H9 (cell line): ENCODE data around the gene ENPP1. TPM values are rescaled to one million over a fixed set of nuclear protein-coding genes. Genes with fewer than 3 reads are reported as not detected.

Experiments used
- DNase-seq: peaks from one replicate; pipeline ENCODE4 v3.0.0-alpha.2; 2017
- H2AFZ ChIP-seq: one replicate; pipeline ENCODE4 v1.6.1; 2013; ENCODE audit warnings: mild to moderate bottlenecking, low read length, control low read depth, moderate library complexity
- H2AK5ac ChIP-seq: 2 replicates; pipeline ENCODE4 v1.6.1; 2013; ENCODE audit warnings: low read length, control low read depth, mixed read lengths; ENCODE audit not compliant: insufficient read length
- H2BK120ac ChIP-seq: one replicate; pipeline ENCODE4 v1.6.1; 2013; ENCODE audit warnings: low read depth, mild to moderate bottlenecking, low read length, control low read depth, inconsistent platforms; ENCODE audit not compliant: poor library complexity, severe bottlenecking
- H2BK12ac ChIP-seq: 2 replicates; pipeline ENCODE4 v1.6.1; 2013; ENCODE audit warnings: low read length, control low read depth, mixed read lengths, low read depth; ENCODE audit not compliant: insufficient read length
- H2BK15ac ChIP-seq: 2 replicates; pipeline ENCODE4 v1.6.1; 2013; ENCODE audit warnings: low read depth, low read length, control low read depth
- H2BK20ac ChIP-seq: one replicate; pipeline ENCODE4 v1.6.1; 2013; ENCODE audit warnings: low read depth, mild to moderate bottlenecking, low read length, control low read depth, inconsistent platforms; ENCODE audit not compliant: poor library complexity, severe bottlenecking
- H2BK5ac ChIP-seq: 2 replicates; pipeline ENCODE4 v1.6.1; 2013; ENCODE audit warnings: low read length, control low read depth, mixed read lengths; ENCODE audit not compliant: insufficient read length
- H3K14ac ChIP-seq: 2 replicates; pipeline ENCODE4 v1.6.1; 2013; ENCODE audit warnings: low read length, control low read depth; ENCODE audit not compliant: insufficient read depth
- H3K18ac ChIP-seq: 2 replicates; pipeline ENCODE4 v1.6.1; 2013; ENCODE audit warnings: low read depth, mild to moderate bottlenecking, mixed read lengths, low read length, control low read depth; ENCODE audit not compliant: insufficient read length
- H3K23ac ChIP-seq: 2 replicates; pipeline ENCODE4 v1.6.1; 2013; ENCODE audit warnings: low read length, control low read depth, mixed read lengths, low read depth; ENCODE audit not compliant: insufficient read length
- H3K23me2 ChIP-seq: 2 replicates; pipeline ENCODE4 v1.6.1; 2013; ENCODE audit warnings: low read depth, mild to moderate bottlenecking, mixed read lengths, low read length, control low read depth; ENCODE audit not compliant: insufficient read length, poor library complexity, severe bottlenecking
- H3K27ac ChIP-seq: 2 replicates; pipeline ENCODE4 v1.5.1; 2013; ENCODE audit warnings: low read length, control low read depth, mixed read lengths, low read depth; ENCODE audit not compliant: insufficient read length
- H3K27me3 ChIP-seq: 2 replicates; pipeline ENCODE4 v1.6.1; 2013; ENCODE audit warnings: low read length, control low read depth, inconsistent platforms; ENCODE audit not compliant: insufficient read depth
- H3K4ac ChIP-seq: 2 replicates; pipeline ENCODE4 v1.6.1; 2013; ENCODE audit warnings: low read depth, mild to moderate bottlenecking, control low read depth, inconsistent platforms, low read length, moderate library complexity
- H3K4me1 ChIP-seq: 2 replicates; pipeline ENCODE4 v1.6.1; 2013; ENCODE audit warnings: low read length, control low read depth, inconsistent platforms; ENCODE audit not compliant: insufficient read depth
- H3K4me2 ChIP-seq: 2 replicates; pipeline ENCODE4 v1.6.1; 2013; ENCODE audit warnings: low read length, control low read depth, mixed read lengths; ENCODE audit not compliant: insufficient read length, insufficient read depth
- H3K56ac ChIP-seq: 2 replicates; pipeline ENCODE4 v1.6.1; 2013; ENCODE audit warnings: low read depth, mild to moderate bottlenecking, mixed read lengths, low read length, control low read depth; ENCODE audit not compliant: insufficient read length
- H3K79me1 ChIP-seq: 2 replicates; pipeline ENCODE4 v1.6.1; 2013; ENCODE audit warnings: low read depth, mild to moderate bottlenecking, moderate library complexity, low read length, control low read depth, inconsistent platforms; ENCODE audit not compliant: insufficient read depth, poor library complexity, severe bottlenecking
- H3K79me2 ChIP-seq: 2 replicates; pipeline ENCODE4 v1.6.1; 2013; ENCODE audit warnings: low read length, control low read depth, inconsistent platforms; ENCODE audit not compliant: insufficient read depth
- H3K9ac ChIP-seq: 2 replicates; pipeline ENCODE4 v1.6.1; 2013; ENCODE audit warnings: low read length, control low read depth, mixed read lengths; ENCODE audit not compliant: insufficient read length; ENCODE audit errors: extremely low read depth
- H3K9me3 ChIP-seq: one replicate; pipeline ENCODE4 v1.6.1; 2013; ENCODE audit warnings: low read depth, low read length, inconsistent platforms; ENCODE audit not compliant: control insufficient read depth
- H3T11ph ChIP-seq: one replicate; pipeline ENCODE4 v1.6.1; 2013; ENCODE audit warnings: mild to moderate bottlenecking, low read length, control low read depth, inconsistent platforms
- H4K20me1 ChIP-seq: one replicate; pipeline ENCODE4 v1.6.1; 2013; ENCODE audit not compliant: control insufficient read depth, insufficient read length, insufficient read depth
- H4K5ac ChIP-seq: 2 replicates; pipeline ENCODE4 v1.6.1; 2013; ENCODE audit warnings: low read depth, mild to moderate bottlenecking, mixed read lengths, low read length, control low read depth; ENCODE audit not compliant: insufficient read length
- H4K8ac ChIP-seq: replicated peaks from 2 replicates; pipeline ENCODE4 v1.6.1; 2013; ENCODE audit warnings: low read length, control low read depth, mixed read lengths, low read depth; ENCODE audit not compliant: insufficient read length
- H4K91ac ChIP-seq: 2 replicates; pipeline ENCODE4 v1.6.1; 2013; ENCODE audit warnings: low read depth, mild to moderate bottlenecking, moderate library complexity, mixed read lengths, low read length, control low read depth; ENCODE audit not compliant: insufficient read length
- H3K27ac Mint-ChIP-seq, 3 experiments: 2 replicates in 2 of 3; 3 replicates in 1 of 3; pipeline ENCODE4 v1.8.0; 2020 to 2021; ENCODE audit warnings: mixed read lengths in 3 of 3, mild to moderate bottlenecking in 1 of 3, moderate library complexity in 1 of 3
- H3K27me3 Mint-ChIP-seq: 2 replicates; pipeline ENCODE4 v1.8.0; 2021; ENCODE audit warnings: low read depth, mild to moderate bottlenecking, moderate library complexity, mixed read lengths
- H3K36me3 Mint-ChIP-seq, 3 experiments: 2 replicates in 2 of 3; 3 replicates in 1 of 3; pipeline ENCODE4 v1.8.0; 2020 to 2021; ENCODE audit warnings: low read depth in 3 of 3, mixed read lengths in 3 of 3; ENCODE audit not compliant: insufficient read depth in 1 of 3
- H3K4me1 Mint-ChIP-seq, 2 experiments: 2 replicates each; pipeline ENCODE4 v1.8.0; 2020; ENCODE audit warnings: mixed read lengths in 2 of 2
- H3K4me3 Mint-ChIP-seq, 2 experiments: 2 replicates in 1 of 2; 3 replicates in 1 of 2; pipeline ENCODE4 v1.8.0; 2020 to 2021; ENCODE audit warnings: mild to moderate bottlenecking in 2 of 2, mixed read lengths in 2 of 2, moderate library complexity in 1 of 2
- H3K9me3 Mint-ChIP-seq, 2 experiments: 2 replicates in 1 of 2; 3 replicates in 1 of 2; pipeline ENCODE4 v1.8.0; 2020; ENCODE audit warnings: mild to moderate bottlenecking in 2 of 2, mixed read lengths in 2 of 2, moderate library complexity in 1 of 2
- WGBS: extraction: QIAGEN DNeasy Blood & Tissue Kit; methylation state at CpG from one replicate; pipeline ENCODE4 v1.1.7; 2013; ENCODE audit warnings: missing lambda C conversion rate, low lambda C conversion rate, mixed read lengths; ENCODE audit not compliant: insufficient read length; ENCODE audit errors: extremely low coverage; 5-methylcytosine and 5-hydroxymethylcytosine counted together
- total RNA-seq: library from RNA; stranded (reverse); gene quantifications from 2 replicates; pipeline ENCODE4 v1.2.1, GENCODE V29; 2021
- TF ChIP-seq, protein P1 (sequence below): fragments of 200-600 bp; sonication (generic); conservative IDR thresholded peaks from 3 replicates; pipeline ENCODE4 v1.8.0; 2021; ENCODE audit warnings: antibody characterized with exemption, mild to moderate bottlenecking

Gene ENPP1
- total RNA-seq, 1 experiment from 2014 or later: 22.5 TPM

DNA sequence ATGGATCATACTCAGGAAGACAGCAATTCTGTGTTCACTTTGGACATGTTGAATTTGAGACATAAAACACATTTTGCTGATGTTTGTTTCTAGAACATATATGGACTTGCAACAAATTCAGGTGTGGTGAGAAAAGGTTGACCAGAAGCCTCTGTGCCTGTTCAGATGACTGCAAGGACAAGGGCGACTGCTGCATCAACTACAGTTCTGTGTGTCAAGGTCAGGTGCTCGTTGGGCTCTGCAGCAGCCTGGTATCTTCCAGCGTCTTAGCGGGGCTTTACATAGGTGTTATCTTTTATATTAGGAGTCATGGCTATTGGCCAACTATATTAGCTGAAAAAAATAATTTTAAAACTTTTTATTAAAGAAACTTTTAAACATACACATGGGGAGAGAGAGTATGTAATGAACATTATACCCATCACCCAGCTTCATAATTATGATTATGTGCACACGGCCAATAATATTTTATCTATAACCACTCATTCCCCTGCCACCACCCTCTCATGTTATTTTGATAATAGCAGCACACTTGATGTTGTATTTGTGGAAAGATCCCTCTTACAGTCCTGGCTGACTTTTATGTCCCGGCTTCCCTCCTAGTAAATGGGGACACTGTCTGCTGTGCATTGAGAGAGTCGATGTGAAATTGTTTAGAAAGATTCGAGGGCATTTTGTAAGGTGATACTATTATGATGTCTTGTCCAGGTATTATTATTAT, 43.4 kb downstream of the ENPP1 start:
- Histone ChIP-seq H2AK5ac (no peak overlapping the region), H2BK15ac (no peak overlapping the region), H4K20me1 (no peaks in the 10 kb centered on the region), H3K18ac (no peak overlapping the region), H2BK20ac (no peak overlapping the region), H4K8ac (no peak overlapping the region), H3K56ac (no peak overlapping the region), H4K5ac (no peak overlapping the region), H3K4me1 (no peaks in the 10 kb centered on the region), H3K14ac (no peak overlapping the region), H3K79me2 (no peaks in the 10 kb centered on the region), H3K4me2 (no peak overlapping the region), H3K9ac (no peak overlapping the region), H3K23me2 (no peaks in the 10 kb centered on the region), H4K91ac (no peak overlapping the region), H3K27me3 (no peaks in the 10 kb centered on the region), H2BK120ac (no peak overlapping the region), H3K27ac (no peak overlapping the region), H3T11ph (no peak overlapping the region), H3K4ac (no peak overlapping the region), H2AFZ (no peak overlapping the region), H2BK12ac (no peak overlapping the region), H3K23ac (no peak overlapping the region), H2BK5ac (no peak overlapping the region), H3K79me1 (no peaks in the 10 kb centered on the region), H3K9me3 (no peaks in the 10 kb centered on the region)
- Mint-ChIP-seq H3K27me3 (no peaks in the 10 kb centered on the region), H3K4me1 (no peaks in the 10 kb centered on the region), H3K4me3 (no peak overlapping the region), H3K36me3 (peaks cover 9 to 24% (median 14%) of the 10 kb centered on the region in 3 experiments; a peak in 5 of 7 replicates), H3K27ac (no peak overlapping the region; a peak in 1 of 7 replicates), H3K9me3 (no peaks in the 10 kb centered on the region)
- no peak for DNase-seq
- TF ChIP-seq, protein P1, sequence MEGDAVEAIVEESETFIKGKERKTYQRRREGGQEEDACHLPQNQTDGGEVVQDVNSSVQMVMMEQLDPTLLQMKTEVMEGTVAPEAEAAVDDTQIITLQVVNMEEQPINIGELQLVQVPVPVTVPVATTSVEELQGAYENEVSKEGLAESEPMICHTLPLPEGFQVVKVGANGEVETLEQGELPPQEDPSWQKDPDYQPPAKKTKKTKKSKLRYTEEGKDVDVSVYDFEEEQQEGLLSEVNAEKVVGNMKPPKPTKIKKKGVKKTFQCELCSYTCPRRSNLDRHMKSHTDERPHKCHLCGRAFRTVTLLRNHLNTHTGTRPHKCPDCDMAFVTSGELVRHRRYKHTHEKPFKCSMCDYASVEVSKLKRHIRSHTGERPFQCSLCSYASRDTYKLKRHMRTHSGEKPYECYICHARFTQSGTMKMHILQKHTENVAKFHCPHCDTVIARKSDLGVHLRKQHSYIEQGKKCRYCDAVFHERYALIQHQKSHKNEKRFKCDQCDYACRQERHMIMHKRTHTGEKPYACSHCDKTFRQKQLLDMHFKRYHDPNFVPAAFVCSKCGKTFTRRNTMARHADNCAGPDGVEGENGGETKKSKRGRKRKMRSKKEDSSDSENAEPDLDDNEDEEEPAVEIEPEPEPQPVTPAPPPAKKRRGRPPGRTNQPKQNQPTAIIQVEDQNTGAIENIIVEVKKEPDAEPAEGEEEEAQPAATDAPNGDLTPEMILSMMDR: no peak
- WGBS: no CpG with 5 or more reads among the region's 8 CpGs
